GM21447 (cell line): Measurements from ENCODE around the gene GNG7.
"Not testable (repeated sequence)": the region's sequence is repeated elsewhere in the genome, so short reads cannot be mapped to it uniquely, and the experiment has no call there.

Experiments used
- ATAC-seq: cut with Tn5 transposase; IDR thresholded peaks from one replicate; pipeline ENCODE4 v1.9.1; 2021; ENCODE audit not compliant: unreplicated experiment

The GNG7 gene

DNA sequence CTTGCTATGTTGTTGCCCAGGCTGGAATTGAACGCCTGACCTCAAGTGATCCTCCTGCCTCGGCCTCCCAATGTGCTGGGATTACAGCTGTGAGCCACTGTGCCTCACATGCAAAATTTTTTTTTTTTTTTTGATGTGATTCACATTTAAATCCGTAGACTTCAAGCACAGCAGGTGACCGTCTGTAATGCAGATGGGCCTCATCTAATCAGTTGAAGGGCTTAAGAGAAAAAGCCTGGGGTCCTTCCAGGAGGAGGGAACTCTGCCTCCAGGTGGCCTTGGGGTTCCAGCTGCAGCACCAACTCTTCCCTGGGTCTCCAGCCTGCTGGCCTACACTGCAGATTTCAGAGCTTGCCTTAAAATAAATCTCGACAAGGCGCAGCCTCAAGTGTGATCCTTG is 183.0 kb downstream of the GNG7 start:
- no peak for ATAC-seq

DNA sequence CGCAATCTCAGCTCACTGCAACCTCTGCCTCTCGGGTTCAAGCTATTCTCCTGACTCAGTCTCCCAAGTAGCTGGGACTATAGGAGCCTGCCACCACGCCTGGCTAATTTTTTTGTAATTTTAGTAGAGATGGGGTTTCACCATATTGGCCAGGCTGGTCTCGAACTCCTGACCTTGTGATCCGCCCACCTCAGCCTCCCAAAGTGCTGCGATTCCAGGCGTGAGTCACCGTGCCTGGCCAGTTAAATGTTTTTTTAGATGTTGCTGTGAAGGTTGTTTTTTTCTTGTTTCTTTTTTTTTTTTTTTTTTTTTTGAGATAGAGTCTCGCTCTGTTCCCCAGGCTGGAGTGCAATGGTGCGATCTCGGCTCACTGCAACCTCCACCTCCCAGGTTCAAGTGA is 183.6 kb downstream of the GNG7 start:
- not testable (repeated sequence) for ATAC-seq

DNA sequence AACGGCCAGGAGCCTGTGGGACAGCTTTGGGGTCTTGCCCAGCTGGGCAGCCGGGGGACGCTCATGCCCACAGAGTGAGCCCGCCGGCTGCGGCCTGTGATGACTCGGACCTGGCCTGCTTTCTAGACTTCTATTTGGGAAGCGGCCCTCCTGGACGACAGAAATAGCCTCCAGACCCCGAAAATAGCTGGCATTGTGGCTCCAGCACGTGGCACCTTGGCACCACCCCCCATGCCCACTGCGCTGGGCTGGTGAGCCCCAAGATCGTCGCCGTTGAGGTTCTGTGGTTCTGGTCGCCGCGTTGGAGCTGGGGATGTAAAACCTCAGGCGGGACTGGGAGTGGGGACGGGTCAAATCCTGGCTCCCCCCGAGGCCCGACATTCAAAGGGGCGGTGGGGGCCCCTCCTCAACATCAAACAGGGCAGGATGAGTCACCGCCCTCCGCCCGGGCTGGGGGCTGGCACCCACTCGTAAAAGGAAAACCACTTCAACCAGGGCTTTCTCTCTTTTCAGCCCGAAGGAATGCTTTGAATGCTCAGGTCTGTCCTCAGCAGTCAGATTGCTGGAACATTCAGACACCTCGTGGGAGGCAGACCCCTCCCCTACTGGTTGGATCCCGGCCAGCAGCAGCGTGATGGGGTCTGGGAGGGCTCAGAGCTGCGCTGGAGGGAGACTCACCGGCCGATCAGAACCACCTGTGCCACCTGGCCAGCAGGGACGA is 184.5 kb downstream of the GNG7 start:
- no peak for ATAC-seq

DNA sequence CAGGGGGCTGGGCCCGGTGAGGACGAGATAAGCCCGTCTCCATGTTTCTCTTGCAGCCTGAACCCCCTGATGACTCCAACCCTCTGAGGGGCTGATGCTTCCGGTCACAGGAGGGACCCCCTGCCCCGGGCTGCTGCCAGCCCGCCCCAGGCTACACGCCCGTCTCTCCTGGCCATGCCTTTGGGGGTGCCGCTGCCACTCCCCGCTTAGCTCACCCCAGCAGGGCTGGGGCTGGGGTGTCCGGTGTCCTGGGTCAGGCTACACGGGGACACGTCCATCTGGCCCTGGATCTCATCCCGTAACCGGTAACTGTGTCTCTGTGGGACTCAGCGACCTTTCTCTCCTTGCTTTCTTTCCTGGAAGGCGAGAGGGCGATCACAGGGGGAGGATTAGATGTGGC is 185.8 kb downstream of the GNG7 start:
- ATAC-seq = no peak

DNA sequence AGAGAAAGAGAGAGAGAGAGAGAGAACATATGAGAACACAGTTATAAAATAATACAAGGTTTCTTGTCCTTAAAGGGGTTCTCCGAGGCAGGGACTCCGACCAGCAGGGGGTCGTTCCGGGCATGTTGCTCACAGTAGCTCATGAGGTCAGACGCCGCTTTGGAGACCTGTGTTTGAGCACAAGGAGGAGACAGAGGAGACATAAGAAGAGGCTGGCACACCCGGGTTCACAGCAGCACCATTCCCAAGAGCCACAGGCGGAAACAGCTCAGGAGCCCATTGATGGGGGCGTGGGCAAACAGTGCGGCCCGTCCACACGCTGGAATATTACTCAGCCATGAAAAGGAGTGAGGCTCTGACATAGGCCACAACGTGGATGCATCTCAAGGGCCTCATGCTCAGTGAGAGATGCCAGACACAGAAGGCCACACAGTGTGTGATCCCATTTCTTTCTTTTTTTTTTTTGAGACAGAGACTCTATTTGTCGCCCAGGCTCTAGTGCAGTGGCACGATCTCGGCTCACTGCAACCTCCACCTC is 187.4 kb downstream of the GNG7 start:
- no peak for ATAC-seq

DNA sequence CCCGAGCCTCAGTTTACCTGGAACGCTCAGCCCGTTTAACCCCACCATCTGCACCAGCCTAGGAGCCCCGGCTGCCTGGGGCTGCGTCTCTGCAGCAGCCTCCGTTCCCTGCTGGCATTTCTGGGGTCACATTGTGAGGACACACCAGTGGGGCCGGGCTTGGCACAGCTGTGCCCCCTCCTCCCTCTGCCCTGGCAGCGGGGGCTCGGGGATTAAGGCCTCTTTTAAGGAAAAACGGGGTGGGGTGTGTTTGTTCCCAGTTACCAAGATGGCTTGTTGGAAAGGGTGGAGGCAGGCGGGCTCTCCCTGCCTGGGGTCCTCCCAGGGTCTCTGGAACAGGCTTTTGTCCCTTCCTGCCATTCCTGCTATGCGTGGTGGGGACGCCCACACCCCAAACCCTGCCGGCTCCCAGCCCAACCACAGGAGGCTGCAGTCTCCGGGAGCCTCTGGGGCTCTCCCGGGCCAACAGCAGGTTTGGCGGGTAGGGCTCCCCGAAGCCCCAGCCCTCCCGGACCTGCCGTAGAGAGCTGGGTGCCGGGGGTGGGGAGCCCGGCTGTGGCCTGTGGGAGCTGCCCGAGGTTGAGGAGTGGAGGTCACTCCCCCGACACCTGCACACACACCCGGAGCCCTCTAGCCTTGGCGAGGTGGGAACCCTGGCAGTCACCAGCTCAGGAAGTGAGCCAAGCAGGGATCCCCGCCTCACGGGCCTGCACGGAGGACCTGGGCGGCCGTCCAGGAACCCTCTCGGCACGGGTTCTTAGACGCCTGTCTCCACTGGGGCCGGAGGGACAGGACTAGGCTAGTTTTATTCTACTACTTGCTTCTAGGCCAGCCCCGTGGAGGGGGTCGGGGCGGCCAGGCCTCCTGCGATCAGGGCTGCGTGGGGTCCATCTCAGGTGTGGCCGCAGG is 189.7 kb downstream of the GNG7 start:
- ATAC-seq = no peak

DNA sequence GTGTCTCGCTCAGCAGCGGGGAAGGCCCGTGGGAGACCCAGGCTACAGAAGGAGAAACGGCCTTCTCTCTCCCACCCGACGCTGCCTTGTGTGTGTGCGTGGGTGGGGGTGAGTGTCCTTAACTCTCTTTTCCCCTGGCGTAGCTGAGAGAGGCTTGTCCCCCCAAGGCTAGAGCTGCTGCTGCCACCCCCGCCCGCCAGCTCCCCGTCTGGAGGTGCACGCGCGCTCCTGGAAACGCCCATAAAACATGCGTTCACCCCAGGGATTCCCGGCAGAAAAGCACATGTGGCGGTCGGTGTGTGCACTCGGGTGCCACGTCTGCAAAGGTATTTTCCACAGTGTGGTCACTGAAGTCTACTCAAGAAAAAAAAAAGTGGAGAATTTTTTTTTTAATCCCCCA is 190.5 kb downstream of the GNG7 start:
- ATAC-seq = no peak

DNA sequence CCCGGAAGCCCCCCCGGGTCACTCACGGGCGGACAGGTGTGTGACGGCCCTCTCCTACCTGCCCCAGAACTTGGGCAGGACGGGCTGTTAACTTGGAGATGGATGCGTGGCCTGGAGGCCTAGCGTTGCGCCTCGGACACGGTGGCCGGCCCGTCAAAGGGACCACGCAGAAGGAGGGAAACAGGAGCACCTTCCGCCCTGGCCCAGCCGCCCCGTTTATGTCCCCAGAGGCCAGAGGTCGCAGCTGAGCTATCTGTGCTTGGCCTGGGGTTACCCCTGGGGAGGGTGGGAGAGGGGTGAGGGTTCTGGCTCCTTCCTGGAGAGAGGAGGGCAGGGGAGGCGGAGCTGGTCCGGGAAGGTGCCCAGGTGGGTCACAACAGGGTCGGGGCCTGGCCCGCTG is 190.9 kb downstream of the GNG7 start:
- no peak for ATAC-seq

DNA sequence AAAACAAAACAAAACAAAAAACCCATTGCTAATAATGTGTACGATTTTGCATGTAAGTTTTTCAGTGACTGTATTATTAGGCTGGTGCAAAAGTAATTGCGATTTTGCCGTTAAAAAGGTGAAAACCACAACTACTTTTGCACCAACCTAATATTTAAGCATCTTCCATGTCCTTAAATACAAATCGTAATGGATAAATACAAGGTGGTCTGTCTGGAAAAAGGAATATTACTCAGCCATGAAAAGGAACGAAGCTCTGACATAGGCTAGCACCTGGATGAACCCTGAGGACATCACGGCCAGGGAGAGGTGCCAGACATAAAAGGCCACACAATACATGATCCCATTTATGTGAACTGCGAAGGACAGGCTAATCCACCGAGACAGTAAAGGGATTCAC is 193.4 kb downstream of the GNG7 start:
- ATAC-seq = no peak

DNA sequence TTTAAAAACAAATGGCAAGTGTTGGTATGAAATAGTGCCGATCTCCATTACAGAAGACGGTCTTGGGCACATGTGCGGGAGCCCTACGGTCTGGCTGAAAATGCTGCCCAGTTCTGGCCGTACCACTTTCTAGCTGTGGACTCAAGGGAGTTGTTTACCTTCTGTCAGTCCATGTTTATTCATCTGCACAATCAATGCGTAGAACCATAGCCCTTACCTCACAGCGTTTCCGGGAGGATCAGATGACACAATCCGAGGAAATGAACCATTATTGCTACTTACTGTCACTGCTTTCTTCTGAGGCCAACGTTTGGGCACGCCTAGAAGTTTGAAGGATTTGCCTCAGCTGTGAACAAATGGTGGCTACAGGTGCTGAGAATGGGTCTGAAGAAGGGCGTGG is 195.4 kb downstream of the GNG7 start:
- no peak for ATAC-seq

DNA sequence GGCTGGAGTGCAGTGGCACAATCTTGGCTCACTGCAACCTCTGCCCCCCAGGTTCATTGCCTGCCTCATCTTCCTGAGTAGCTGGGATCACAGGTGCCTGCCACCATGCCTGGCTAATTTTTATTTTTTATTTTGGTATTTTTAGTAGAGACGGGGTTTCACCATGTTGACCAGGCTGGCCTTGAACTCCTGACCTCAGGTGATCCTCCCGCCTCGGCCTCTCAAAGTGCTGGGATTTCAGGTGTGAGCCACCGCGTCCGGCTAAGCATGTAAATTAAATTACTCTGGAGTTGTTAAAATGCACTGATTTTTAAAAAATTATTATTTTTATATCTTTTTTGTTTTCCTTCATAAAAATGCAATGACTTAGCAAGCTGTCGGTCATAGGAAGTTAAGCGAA is 195.8 kb downstream of the GNG7 start:
- not testable (repeated sequence) for ATAC-seq

DNA sequence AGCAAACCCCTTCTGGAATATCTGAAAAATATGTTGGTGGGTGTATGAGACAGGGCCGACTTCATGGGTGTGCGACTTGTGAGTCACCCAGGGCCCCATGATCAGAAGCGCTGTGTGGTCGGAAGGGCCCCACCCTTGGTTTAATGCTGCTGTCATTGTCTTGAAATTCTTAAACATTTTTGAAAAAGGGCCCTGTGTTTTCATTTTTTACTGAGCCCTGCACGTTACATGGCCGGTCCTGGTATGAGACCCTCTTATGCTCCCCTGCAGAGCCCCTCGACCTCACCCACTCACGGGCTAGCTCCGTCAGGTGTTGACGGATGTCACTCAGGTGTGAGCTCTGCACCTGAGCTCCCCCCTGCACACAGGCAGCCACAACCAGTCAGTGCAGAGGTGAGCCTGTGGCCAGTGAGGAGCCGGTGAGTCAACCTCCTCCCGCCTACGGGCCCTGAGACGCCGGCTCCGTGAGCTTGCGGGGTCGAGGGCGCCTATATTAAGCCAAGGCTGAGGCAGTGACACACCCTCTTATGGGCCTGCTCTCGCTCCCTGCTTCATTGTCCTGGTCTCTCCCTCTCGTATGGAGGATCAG is 198.9 kb downstream of the GNG7 start:
- no peak for ATAC-seq

DNA sequence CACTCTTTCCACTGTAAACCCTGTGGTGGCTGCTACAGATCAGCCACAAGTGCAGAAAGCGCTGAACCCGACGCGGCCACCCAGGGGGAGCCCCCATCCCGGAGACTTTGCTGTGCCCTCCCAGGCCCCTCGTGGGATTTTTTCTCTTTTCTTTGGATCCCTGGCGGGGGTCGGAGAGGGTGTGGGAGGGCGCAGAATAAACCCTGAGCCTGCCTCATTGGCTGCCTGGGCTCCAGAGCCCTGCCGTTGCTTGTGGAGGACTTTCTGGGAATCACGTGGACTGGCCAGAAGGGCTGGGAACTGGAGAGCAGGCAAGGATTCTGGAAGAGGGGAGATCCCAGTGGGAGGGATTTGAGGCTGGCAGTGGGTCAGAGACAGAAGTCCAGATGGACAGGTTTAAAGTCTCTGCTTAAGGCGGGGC is 201.6 kb downstream of the GNG7 start:
- ATAC-seq = no peak

DNA sequence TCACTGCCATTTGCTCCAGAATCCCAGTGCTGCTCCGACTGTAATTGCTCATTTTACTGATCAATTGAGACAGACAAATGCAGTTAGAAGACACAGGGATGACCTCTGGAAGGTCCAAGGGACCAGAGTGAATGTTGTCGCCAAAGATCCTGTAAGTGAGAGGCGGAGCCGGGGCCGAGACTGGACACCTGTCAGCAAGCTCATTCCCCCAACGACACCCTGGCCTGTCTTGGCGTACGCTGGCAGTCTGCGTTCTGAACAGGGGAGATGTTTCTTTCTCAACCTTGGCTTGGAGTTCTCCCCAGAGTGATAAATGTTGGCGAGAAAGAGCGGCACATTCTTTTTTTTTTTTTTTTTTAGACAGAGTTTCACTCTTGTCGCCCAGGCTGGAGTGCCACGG is 202.3 kb downstream of the GNG7 start:
- no peak for ATAC-seq

DNA sequence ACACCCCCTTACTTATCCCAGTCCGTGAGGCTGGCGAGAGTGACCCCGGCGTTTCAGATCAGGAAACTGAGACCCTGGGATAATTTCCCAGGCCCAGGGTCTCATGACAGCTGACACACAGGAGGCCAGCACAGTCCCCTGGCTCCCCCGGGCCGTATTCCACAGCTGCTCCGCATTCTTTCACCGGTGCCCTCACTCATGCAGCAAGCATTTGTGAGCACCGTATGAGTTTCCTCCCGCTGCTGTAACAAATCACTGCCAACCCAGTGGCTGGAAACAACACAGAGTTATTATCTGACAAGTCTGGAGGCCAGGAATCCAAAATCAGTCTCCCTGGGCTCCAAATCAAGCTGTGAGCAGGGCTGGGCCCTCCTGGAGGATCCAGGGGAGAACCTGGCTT is 205.3 kb downstream of the GNG7 start:
- ATAC-seq = no peak

DNA sequence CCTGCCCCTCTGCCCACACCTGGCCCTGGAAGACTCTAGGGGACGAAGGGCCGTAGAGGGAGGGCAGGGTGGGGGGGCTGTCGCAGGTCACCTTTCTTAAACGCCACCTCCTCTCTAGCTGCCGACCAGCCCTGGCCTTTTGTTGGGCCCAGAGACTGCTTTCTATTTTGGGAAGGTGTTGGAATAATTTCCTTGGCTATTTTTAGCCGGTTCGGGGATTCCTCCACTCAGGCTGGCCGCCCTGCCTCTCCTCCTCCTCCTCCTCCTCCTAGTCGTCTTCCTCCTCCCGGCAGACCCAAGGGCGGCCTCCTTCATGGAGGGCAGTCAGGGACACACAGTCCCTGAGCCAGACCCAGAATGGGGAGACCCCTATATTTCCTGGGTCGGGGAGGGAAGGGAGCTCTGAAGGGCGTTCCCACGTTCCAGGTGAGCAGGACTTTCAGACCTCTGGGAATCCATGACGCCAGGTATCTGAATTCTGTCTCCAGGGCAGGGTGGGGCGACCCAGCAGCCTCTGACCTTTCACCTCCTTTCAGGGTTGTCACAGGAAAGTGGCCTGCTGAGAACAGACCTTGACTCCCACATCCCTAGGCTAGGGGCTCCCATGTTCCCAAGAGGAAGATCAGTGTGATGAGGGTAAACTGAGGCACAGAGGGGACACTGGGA is 206.7 kb downstream of the GNG7 start:
- ATAC-seq = no peak

DNA sequence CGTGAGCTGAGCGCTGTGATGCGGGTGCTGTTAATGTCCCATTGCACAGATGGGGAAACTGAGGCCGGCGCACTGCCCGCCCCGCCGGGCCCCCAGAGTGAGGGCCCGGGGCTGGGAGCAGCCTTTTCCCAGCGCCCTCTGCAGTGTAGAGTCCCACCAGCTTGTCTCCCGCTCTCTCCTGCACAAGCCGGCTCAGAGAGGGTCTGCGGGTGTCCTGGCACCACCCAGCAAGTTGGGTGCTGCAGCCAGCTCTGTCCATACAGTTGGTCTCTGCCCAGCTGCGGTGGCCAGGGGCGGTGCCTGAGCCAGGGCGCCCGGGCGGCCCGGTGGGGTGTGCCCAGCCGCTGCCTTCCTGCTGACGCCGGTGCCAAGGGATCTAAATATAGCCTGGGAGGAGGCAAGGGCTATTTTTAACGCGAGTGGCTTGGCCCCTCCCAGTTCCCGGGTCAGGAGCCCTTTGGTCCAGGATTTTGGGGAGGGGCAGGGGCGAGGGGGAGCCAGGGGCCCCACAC is 207.3 kb downstream of the GNG7 start:
- no peak for ATAC-seq

DNA sequence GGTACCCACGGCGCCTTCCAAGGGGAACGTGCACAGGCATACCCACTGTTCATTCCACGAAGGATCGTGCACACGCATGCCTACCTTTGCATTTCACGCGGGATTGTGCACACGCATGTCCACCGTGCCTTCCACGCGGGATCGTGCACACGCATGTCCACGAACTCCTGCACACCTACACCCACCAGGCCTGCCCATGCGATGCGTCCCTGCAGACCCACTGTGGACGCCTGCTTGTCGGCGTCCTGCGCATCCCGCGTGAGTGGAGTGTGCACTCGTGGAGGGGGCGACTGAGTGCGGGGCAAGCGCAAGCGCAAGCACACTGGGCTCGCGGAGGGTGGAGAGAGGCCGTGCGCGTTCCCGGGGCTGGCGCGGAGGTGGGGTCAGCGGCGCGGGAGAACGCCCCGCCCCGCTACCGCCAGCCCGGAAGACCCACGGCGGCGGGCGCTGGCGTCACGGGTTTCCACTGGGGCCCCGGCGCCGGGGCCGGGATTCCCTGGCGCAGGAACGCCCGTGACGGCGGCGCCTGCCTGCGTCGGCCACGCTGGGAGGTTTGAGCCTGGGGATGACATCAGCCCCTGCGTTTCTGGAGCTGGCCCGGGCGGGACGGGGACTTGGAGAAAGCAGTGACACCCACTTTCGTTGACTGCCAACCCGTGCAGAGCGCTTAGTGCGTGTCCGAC is 207.9 kb downstream of the GNG7 start:
- ATAC-seq = no peak

DNA sequence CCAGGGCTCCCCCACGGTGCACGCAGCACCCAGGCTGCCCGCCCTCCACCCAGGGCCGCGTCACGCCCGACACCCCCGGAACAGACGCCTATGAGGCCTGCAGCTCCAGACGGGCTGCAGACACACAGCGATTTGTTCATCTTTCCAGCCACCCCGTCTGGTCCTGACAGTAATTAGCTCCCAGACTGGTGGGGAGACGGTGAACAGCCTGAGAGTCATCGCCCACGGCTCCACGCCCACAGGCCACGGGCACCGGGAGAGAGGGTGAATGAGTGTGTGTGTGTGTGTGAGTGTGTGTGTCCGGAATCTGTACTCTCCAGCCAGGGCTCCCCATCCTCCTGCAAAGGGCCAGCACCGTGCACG is 208.4 kb downstream of the GNG7 start:
- no peak for ATAC-seq

DNA sequence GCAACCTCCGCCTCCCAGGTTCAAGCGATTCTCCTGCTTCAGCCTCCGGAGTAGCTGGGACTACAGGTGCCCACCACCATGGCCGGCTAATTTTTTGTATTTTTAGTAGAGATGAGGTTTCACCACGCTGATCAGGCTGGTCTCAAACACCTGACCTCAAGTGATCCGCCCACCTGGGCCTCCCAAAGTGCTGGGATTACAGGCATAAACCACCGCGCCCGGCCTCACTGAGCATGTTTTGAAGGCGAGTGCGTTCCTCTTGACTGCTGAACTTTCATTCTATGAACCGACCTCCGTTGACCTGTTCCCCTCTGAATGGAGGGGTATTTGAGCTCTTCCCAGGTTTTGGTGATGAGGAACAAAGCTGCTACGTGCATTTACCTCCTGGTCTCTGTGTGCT is 209.0 kb downstream of the GNG7 start:
- ATAC-seq = not testable (repeated sequence)
